HG02759 (cell line): Measurements from ENCODE around the gene FAM98C.

Source experiments
- ATAC-seq: cut with Tn5 transposase; IDR thresholded peaks from one replicate; pipeline ENCODE4 v1.9.1; 2021; ENCODE audit warnings: mild to moderate bottlenecking, moderate library complexity; ENCODE audit not compliant: unreplicated experiment

The FAM98C gene

GRCh38 chr19:38452430-38453366 is 49.8 kb downstream of the FAM98C start:
- no peak for ATAC-seq

GRCh38 chr19:38453596-38453995 is 50.7 kb downstream of the FAM98C start:
- ATAC-seq = no peak

- ATAC-seq = no peak
Measured at GRCh38 chr19:38455031-38455430, 52.1 kb downstream of the FAM98C start.

- ATAC-seq = no peak
Measured at GRCh38 chr19:38457202-38457601, 54.3 kb downstream of the FAM98C start.

- ATAC-seq = no peak
Measured at GRCh38 chr19:38457690-38458405, 55.0 kb downstream of the FAM98C start.
